HepG2 (cell line): ENCODE measurements around the gene TOX4. TPM values are rescaled to one million over a fixed set of nuclear protein-coding genes. Genes with fewer than 3 reads are reported as not detected.
A peak's percentile ranks its signal among the peaks of the same experiment; 100 is the strongest.

Experiments
- ATF7-NPFF ChIP-seq: sonication (generic); formaldehyde crosslinking; IDR thresholded peaks from 2 replicates; pipeline ENCODE4 v1.8.1; 2023; ENCODE audit warnings: mild to moderate bottlenecking, low read depth, missing genetic modification reagents, moderate library complexity
- FOXP1 ChIP-seq, 2 experiments: fragments of 450-650 bp in 1 of 2; IDR thresholded peaks; 2 replicates each; pipeline ENCODE4 v1.6.1; 2017 to 2018; ENCODE audit warnings: antibody characterized with exemption in 1 of 2
- KDM1A ChIP-seq: IDR thresholded peaks from 2 replicates; pipeline ENCODE4 v1.6.1; 2016; ENCODE audit warnings: missing compliant biosample characterization
- NRL ChIP-seq: sonication (generic); formaldehyde crosslinking; IDR thresholded peaks from 2 replicates; pipeline ENCODE4 v1.5.0; 2020; ENCODE audit warnings: missing genetic modification reagents, mild to moderate bottlenecking, moderate library complexity, borderline replicate concordance
- POLR2AphosphoS5 ChIP-seq: IDR thresholded peaks from 2 replicates; pipeline ENCODE4 v1.6.1; 2012; ENCODE audit warnings: low read depth, low read length
- TBX3 ChIP-seq: fragments of 450-650 bp; IDR thresholded peaks from 2 replicates; pipeline ENCODE4 v1.6.1; 2017; ENCODE audit warnings: antibody characterized with exemption, mild to moderate bottlenecking, inconsistent platforms, borderline replicate concordance
- TOE1 ChIP-seq: sonication (generic); formaldehyde crosslinking; IDR thresholded peaks from 2 replicates; pipeline ENCODE4 v1.4.0; 2020; ENCODE audit warnings: mild to moderate bottlenecking, missing genetic modification reagents
- ZFX ChIP-seq: sonication (generic); formaldehyde crosslinking; IDR thresholded peaks from 2 replicates; pipeline ENCODE4 v1.4.0; 2020; ENCODE audit warnings: mild to moderate bottlenecking, low read depth, missing genetic modification reagents, moderate library complexity
- ZNF207 ChIP-seq: fragments of 450-650 bp; IDR thresholded peaks from 2 replicates; pipeline ENCODE4 v1.6.1; 2016; ENCODE audit warnings: antibody characterized with exemption, borderline replicate concordance
- ZNF616 ChIP-seq: sonication (generic); formaldehyde crosslinking; IDR thresholded peaks from 2 replicates; pipeline ENCODE4 v1.5.0; 2020; ENCODE audit warnings: low read depth, mild to moderate bottlenecking, missing genetic modification reagents
- ZNF792 ChIP-seq: IDR thresholded peaks from 2 replicates; pipeline ENCODE4 v1.6.1; 2016
- polyA plus RNA-seq, 8 experiments: library from polyadenylated mRNA; depleted of rRNA in 3 of 8; stranded (reverse) in 7 of 8; unstranded in 1 of 8; fragments of >200 nt; fragmentation: Illumina TruSeq in 4 of 8; extraction: Trizol in 4 of 8; gene quantifications; 2 replicates each; pipeline versions ENCODE4 v1.2.1 to v1.2.3, GENCODE V29; 2011 to 2016; ENCODE audit warnings: low read depth in 4 of 8, missing spikeins in 1 of 8, mixed read lengths in 1 of 8; ENCODE audit not compliant: insufficient read depth in 1 of 8
- total RNA-seq, 5 experiments: library from RNA; depleted of rRNA; stranded (reverse); fragments of >200 nt; fragmentation: Illumina TruSeq; extraction: Trizol; gene quantifications; 2 replicates each; pipeline ENCODE4 v1.2.3, GENCODE V29; 2016; ENCODE audit warnings: low read depth in 1 of 5
- TF ChIP-seq, protein P1 (sequence below), 2 experiments: fragments of 450-650 bp in 1 of 2; sonication (generic) in 1 of 2; formaldehyde crosslinking in 1 of 2; IDR thresholded peaks; 2 replicates each; pipeline versions ENCODE4 v1.6.1 to v1.8.0; 2016 to 2022; ENCODE audit warnings: antibody characterized with exemption in 1 of 2, mild to moderate bottlenecking in 1 of 2, missing genetic modification reagents in 1 of 2
- TF ChIP-seq, protein P2 (sequence below): sonication (generic); formaldehyde crosslinking; IDR thresholded peaks from 2 replicates; pipeline ENCODE4 v1.4.0; 2020; ENCODE audit warnings: missing genetic modification reagents, borderline replicate concordance
- TF ChIP-seq, protein P3 (sequence below): sonication (generic); formaldehyde crosslinking; IDR thresholded peaks from 2 replicates; pipeline ENCODE4 v1.8.0; 2022; ENCODE audit warnings: mild to moderate bottlenecking, missing genetic modification reagents, moderate library complexity

Gene TOX4
- total and polyA plus RNA-seq, 2 of the 13 experiments (the other 11 are each of a cell fraction or from before 2014, with no cell fraction given): 71.8 to 163 TPM

DNA sequence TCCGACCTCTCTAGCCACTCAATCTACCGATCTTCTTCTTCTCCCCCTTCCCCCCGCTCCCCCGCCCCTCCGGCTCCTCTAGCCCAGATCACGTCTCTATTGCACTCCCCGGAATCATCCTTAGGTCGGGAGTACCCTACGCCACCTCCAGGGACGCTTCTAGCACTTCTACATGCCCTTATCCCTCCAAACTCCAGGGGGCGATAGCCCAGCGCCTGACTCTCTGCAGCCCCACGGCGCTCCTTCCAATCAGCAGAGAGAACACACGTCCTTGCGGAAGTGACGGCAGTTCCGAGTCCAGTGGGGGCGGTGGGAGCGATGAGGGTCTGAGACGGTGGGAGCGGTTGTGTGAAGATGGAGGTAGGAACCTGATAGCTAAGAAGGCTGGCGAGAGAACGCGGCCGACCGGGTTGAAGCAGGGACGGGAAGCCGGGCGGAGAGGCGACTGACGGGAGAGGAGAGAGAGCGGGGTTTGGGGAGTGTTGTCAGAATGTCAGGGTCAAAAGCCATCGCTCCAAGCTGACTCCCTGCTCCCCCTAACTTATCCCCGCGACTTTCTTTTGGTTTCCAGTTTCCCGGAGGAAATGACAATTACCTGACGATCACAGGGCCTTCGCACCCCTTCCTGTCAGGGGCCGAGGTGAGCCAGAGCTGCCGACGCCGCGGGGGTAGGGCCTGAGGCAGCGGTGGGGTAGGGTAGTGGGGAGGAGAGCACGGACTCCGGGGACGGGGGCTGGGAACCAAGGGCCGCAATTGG is at the start of gene TOX4, which contains the start of gene RAB2B (continued):
- TF ChIP-seq NRL: peak; percentile 95
- peak; percentile 76; the same call in 1 of the 2 replicates for TF ChIP-seq TBX3
- no peak for TF ChIP-seq FOXP1 (IDR thresholded peaks at IDR 0.05)
- TF ChIP-seq FOXP1 (CRISPR knock-in tag; IDR thresholded peaks at IDR 0.05): peak; percentile 70
- TF ChIP-seq ZNF616 (CRISPR knock-in tag): no peak
- TF ChIP-seq, protein P1, sequence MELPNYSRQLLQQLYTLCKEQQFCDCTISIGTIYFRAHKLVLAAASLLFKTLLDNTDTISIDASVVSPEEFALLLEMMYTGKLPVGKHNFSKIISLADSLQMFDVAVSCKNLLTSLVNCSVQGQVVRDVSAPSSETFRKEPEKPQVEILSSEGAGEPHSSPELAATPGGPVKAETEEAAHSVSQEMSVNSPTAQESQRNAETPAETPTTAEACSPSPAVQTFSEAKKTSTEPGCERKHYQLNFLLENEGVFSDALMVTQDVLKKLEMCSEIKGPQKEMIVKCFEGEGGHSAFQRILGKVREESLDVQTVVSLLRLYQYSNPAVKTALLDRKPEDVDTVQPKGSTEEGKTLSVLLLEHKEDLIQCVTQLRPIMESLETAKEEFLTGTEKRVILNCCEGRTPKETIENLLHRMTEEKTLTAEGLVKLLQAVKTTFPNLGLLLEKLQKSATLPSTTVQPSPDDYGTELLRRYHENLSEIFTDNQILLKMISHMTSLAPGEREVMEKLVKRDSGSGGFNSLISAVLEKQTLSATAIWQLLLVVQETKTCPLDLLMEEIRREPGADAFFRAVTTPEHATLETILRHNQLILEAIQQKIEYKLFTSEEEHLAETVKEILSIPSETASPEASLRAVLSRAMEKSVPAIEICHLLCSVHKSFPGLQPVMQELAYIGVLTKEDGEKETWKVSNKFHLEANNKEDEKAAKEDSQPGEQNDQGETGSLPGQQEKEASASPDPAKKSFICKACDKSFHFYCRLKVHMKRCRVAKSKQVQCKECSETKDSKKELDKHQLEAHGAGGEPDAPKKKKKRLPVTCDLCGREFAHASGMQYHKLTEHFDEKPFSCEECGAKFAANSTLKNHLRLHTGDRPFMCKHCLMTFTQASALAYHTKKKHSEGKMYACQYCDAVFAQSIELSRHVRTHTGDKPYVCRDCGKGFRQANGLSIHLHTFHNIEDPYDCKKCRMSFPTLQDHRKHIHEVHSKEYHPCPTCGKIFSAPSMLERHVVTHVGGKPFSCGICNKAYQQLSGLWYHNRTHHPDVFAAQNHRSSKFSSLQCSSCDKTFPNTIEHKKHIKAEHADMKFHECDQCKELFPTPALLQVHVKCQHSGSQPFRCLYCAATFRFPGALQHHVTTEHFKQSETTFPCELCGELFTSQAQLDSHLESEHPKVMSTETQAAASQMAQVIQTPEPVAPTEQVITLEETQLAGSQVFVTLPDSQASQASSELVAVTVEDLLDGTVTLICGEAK (IDR thresholded peaks at IDR 0.05): peak; percentile 52; the same call in 1 of the 2 replicates
- TF ChIP-seq, protein P1 (CRISPR knock-in tag; IDR thresholded peaks at IDR 0.05): peak; percentile 36; the same call in 1 of the 2 replicates
- TF ChIP-seq ZNF792: peak; percentile 82; the same call in 1 of the 2 replicates
- TF ChIP-seq, protein P2, sequence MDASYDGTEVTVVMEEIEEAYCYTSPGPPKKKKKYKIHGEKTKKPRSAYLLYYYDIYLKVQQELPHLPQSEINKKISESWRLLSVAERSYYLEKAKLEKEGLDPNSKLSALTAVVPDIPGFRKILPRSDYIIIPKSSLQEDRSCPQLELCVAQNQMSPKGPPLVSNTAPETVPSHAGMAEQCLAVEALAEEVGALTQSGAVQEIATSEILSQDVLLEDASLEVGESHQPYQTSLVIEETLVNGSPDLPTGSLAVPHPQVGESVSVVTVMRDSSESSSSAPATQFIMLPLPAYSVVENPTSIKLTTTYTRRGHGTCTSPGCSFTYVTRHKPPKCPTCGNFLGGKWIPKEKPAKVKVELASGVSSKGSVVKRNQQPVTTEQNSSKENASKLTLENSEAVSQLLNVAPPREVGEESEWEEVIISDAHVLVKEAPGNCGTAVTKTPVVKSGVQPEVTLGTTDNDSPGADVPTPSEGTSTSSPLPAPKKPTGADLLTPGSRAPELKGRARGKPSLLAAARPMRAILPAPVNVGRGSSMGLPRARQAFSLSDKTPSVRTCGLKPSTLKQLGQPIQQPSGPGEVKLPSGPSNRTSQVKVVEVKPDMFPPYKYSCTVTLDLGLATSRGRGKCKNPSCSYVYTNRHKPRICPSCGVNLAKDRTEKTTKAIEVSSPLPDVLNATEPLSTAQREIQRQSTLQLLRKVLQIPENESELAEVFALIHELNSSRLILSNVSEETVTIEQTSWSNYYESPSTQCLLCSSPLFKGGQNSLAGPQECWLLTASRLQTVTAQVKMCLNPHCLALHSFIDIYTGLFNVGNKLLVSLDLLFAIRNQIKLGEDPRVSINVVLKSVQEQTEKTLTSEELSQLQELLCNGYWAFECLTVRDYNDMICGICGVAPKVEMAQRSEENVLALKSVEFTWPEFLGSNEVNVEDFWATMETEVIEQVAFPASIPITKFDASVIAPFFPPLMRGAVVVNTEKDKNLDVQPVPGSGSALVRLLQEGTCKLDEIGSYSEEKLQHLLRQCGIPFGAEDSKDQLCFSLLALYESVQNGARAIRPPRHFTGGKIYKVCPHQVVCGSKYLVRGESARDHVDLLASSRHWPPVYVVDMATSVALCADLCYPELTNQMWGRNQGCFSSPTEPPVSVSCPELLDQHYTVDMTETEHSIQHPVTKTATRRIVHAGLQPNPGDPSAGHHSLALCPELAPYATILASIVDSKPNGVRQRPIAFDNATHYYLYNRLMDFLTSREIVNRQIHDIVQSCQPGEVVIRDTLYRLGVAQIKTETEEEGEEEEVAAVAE (CRISPR knock-in tag): peak; percentile 85; the same call in 1 of the 2 replicates
- TF ChIP-seq ZNF207: peak; percentile 59; the same call in 1 of the 2 replicates
- TF ChIP-seq, protein P3, sequence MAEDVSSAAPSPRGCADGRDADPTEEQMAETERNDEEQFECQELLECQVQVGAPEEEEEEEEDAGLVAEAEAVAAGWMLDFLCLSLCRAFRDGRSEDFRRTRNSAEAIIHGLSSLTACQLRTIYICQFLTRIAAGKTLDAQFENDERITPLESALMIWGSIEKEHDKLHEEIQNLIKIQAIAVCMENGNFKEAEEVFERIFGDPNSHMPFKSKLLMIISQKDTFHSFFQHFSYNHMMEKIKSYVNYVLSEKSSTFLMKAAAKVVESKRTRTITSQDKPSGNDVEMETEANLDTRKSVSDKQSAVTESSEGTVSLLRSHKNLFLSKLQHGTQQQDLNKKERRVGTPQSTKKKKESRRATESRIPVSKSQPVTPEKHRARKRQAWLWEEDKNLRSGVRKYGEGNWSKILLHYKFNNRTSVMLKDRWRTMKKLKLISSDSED: no peak
- no peak for TF ChIP-seq KDM1A (CRISPR knock-in tag)
- peak; percentile 81 for TF ChIP-seq ZFX
- TF ChIP-seq ATF7-NPFF: peak; percentile 78
- TF ChIP-seq TOE1: peak; percentile 92
- TF ChIP-seq POLR2AphosphoS5: peak; percentile 98
